Measurements from ENCODE around the gene MAST3. TPM values are rescaled to one million over a fixed set of nuclear protein-coding genes. Genes with fewer than 3 reads are reported as not detected.

MAST3 gene
- 12.6 and 13.4 TPM in 2 replicates for total RNA-seq
- long read RNA-seq, partial matches to known transcripts = 0 of 2 reads
- long read RNA-seq, other reads (novel, unspliced or antisense) = 2 of 2 reads

- Mint-ChIP-seq H3K9me3 (no peaks in the 10 kb centered on the region), H3K27me3 (ENCODE audit: low read depth) (peaks cover 44% of the 10 kb centered on the region), H3K4me1 (peaks cover 19% of the 10 kb centered on the region), H3K4me3 (peak within 1 kb of the TSS; percentile 74), H3K27ac (ENCODE audit: unreplicated experiment) (no peak within 1 kb of the TSS), H3K36me3 (ENCODE audit: low read depth) (no peaks in the 10 kb centered on the region)
- peak; percentile 71 for DNase-seq (ENCODE audit: low read depth, low spot score)
- no peak for TF ChIP-seq CTCF (conservative IDR thresholded peaks at IDR 0.05)
These were observed at the start of gene MAST3 for GRCh38 chr19:18097217-18097992. MAST3 (plus strand) TSS chr19:18097778; CDS start chr19:18097793, 15 bp downstream.

GRCh38 chr19:18049385-18049784 is 48.2 kb upstream of the MAST3 start:
- TF ChIP-seq CTCF (conservative IDR thresholded peaks at IDR 0.05) = no peak
- peaks cover 4% of the 10 kb centered on the region for H3K4me1 Mint-ChIP-seq
- peaks cover 18% of the 10 kb centered on the region for H3K27me3 Mint-ChIP-seq (ENCODE audit: low read depth)
- no peak overlapping the region for H3K27ac Mint-ChIP-seq (ENCODE audit: unreplicated experiment)
- no peaks in the 10 kb centered on the region for H3K9me3 Mint-ChIP-seq
- H3K36me3 Mint-ChIP-seq (ENCODE audit: low read depth) = no peaks in the 10 kb centered on the region
- DNase-seq (ENCODE audit: low read depth, low spot score) = no peak
- H3K4me3 Mint-ChIP-seq = no peak overlapping the region

GRCh38 chr19:18051887-18052286 is 45.7 kb upstream of the MAST3 start:
- no peak overlapping the region for H3K4me3 Mint-ChIP-seq
- H3K9me3 Mint-ChIP-seq = no peaks in the 10 kb centered on the region
- no peak for TF ChIP-seq CTCF (conservative IDR thresholded peaks at IDR 0.05)
- H3K27ac Mint-ChIP-seq (ENCODE audit: unreplicated experiment) = no peak overlapping the region
- H3K4me1 Mint-ChIP-seq = peaks cover 4% of the 10 kb centered on the region
- H3K27me3 Mint-ChIP-seq (ENCODE audit: low read depth) = peaks cover 15% of the 10 kb centered on the region
- DNase-seq (ENCODE audit: low read depth, low spot score) = no peak
- H3K36me3 Mint-ChIP-seq (ENCODE audit: low read depth) = no peaks in the 10 kb centered on the region

- Mint-ChIP-seq H3K27me3 (ENCODE audit: low read depth) (peaks cover 15% of the 10 kb centered on the region), H3K4me3 (no peak overlapping the region), H3K9me3 (no peaks in the 10 kb centered on the region), H3K4me1 (peaks cover 12% of the 10 kb centered on the region), H3K36me3 (ENCODE audit: low read depth) (no peaks in the 10 kb centered on the region), H3K27ac (ENCODE audit: unreplicated experiment) (no peak overlapping the region)
- no peak for DNase-seq (ENCODE audit: low read depth, low spot score)
- TF ChIP-seq CTCF (conservative IDR thresholded peaks at IDR 0.05) = no peak
These were observed 43.9 kb upstream of the MAST3 start for GRCh38 chr19:18053576-18054219.

- H3K36me3 Mint-ChIP-seq (ENCODE audit: low read depth) = no peaks in the 10 kb centered on the region
- H3K9me3 Mint-ChIP-seq = no peaks in the 10 kb centered on the region
- H3K27me3 Mint-ChIP-seq (ENCODE audit: low read depth) = peaks cover 10% of the 10 kb centered on the region
- no peak overlapping the region for H3K27ac Mint-ChIP-seq (ENCODE audit: unreplicated experiment)
- DNase-seq (ENCODE audit: low read depth, low spot score) = no peak
- no peak for TF ChIP-seq CTCF (conservative IDR thresholded peaks at IDR 0.05)
- H3K4me1 Mint-ChIP-seq = peaks cover 12% of the 10 kb centered on the region
- no peak overlapping the region for H3K4me3 Mint-ChIP-seq
These were observed 41.6 kb upstream of the MAST3 start for GRCh38 chr19:18055967-18056366.
